OCI-LY1 (cell line): ENCODE results near the gene BABAM1.
A peak's percentile ranks its signal among the peaks of the same experiment; 100 is the strongest.

ENCODE experiments used
- H2AFZ ChIP-seq: fragments of 200-600 bp; sonication (generic), shearing (Covaris generic); 2 replicates; pipeline ENCODE4 v1.6.0; 2014; ENCODE audit warnings: antibody characterized with exemption, mild to moderate bottlenecking, low read length
- H3F3A ChIP-seq: fragments of 200-600 bp; sonication (generic), shearing (Covaris generic); 2 replicates; pipeline ENCODE4 v1.6.0; 2014; ENCODE audit warnings: mild to moderate bottlenecking, antibody characterized with exemption, low read length, moderate library complexity; ENCODE audit not compliant: insufficient read depth
- H3K27ac ChIP-seq: fragments of 200-600 bp; sonication (generic); 2 replicates; pipeline ENCODE4 v1.5.1; 2014; ENCODE audit warnings: low read length, mixed run types, mild to moderate bottlenecking, low read depth; ENCODE audit not compliant: poor library complexity, severe bottlenecking
- H3K27me3 ChIP-seq: fragments of 200-600 bp; sonication (generic); 2 replicates; pipeline ENCODE4 v1.6.0; 2014; ENCODE audit warnings: antibody characterized with exemption, mild to moderate bottlenecking, low read length, moderate library complexity; ENCODE audit not compliant: insufficient read depth
- H3K36me3 ChIP-seq: fragments of 200-600 bp; sonication (generic); 2 replicates; pipeline ENCODE4 v1.6.1; 2014; ENCODE audit warnings: mild to moderate bottlenecking, antibody characterized with exemption, low read length, moderate library complexity, mixed read lengths; ENCODE audit not compliant: insufficient read depth
- H3K4me1 ChIP-seq: fragments of 200-600 bp; sonication (generic); 2 replicates; pipeline ENCODE4 v1.5.1; 2014; ENCODE audit warnings: mild to moderate bottlenecking, low read length, moderate library complexity; ENCODE audit not compliant: insufficient read depth, severe bottlenecking
- H3K4me2 ChIP-seq: fragments of 200-600 bp; sonication (generic), shearing (Covaris generic); 2 replicates; pipeline ENCODE4 v1.6.1; 2014; ENCODE audit warnings: low read length
- H3K4me3 ChIP-seq: fragments of 200-600 bp; sonication (generic); 2 replicates; pipeline ENCODE4 v1.5.1; 2014; ENCODE audit warnings: low read length, low read depth, mild to moderate bottlenecking, mixed read lengths; ENCODE audit not compliant: poor library complexity, severe bottlenecking
- H3K79me2 ChIP-seq: fragments of 200-600 bp; shearing (Covaris generic); 2 replicates; pipeline ENCODE4 v1.6.1; 2016; ENCODE audit warnings: mixed run types, low read length, mixed read lengths; ENCODE audit not compliant: insufficient read depth
- H3K9ac ChIP-seq: fragments of 200-600 bp; sonication (generic), shearing (Covaris generic); 2 replicates; pipeline ENCODE4 v1.6.1; 2014; ENCODE audit warnings: mild to moderate bottlenecking, low read length, mixed read lengths
- H3K9me2 ChIP-seq: fragments of 200-600 bp; sonication (generic), shearing (Covaris generic); 2 replicates; pipeline ENCODE4 v1.6.1; 2014; ENCODE audit warnings: low read depth, mild to moderate bottlenecking, low read length, mixed read lengths
- H3K9me3 ChIP-seq: fragments of 200-600 bp; shearing (Covaris generic); 2 replicates; pipeline ENCODE4 v1.6.1; 2014; ENCODE audit warnings: low read length, mixed read lengths
- H4K20me1 ChIP-seq: fragments of 200-600 bp; sonication (generic), shearing (Covaris generic); 2 replicates; pipeline ENCODE4 v1.6.0; 2016; ENCODE audit warnings: mild to moderate bottlenecking, low read length; ENCODE audit not compliant: insufficient read depth
- CTCF ChIP-seq: fragments of 200-600 bp; sonication (generic), shearing (Covaris generic); IDR thresholded peaks from 2 replicates; pipeline ENCODE4 v1.5.1; 2017; ENCODE audit warnings: mild to moderate bottlenecking, antibody characterized with exemption, low read length, moderate library complexity, mixed read lengths
- EZH2 ChIP-seq: fragments of 200-600 bp; sonication (generic), shearing (Covaris generic); IDR thresholded peaks from 2 replicates; pipeline ENCODE4 v1.8.0; 2017; ENCODE audit warnings: borderline replicate concordance, mixed run types, mild to moderate bottlenecking, antibody characterized with exemption, low read length, moderate library complexity, mixed read lengths

Gene BABAM1

GRCh38 chr19:17259934-17260333 is 7.3 kb upstream of the BABAM1 start:
- Histone ChIP-seq H3K36me3 (no peaks in the 10 kb centered on the region), H3K4me2 (no peak overlapping the region)
- TF ChIP-seq CTCF (no peak), EZH2 (no peak)

DNA sequence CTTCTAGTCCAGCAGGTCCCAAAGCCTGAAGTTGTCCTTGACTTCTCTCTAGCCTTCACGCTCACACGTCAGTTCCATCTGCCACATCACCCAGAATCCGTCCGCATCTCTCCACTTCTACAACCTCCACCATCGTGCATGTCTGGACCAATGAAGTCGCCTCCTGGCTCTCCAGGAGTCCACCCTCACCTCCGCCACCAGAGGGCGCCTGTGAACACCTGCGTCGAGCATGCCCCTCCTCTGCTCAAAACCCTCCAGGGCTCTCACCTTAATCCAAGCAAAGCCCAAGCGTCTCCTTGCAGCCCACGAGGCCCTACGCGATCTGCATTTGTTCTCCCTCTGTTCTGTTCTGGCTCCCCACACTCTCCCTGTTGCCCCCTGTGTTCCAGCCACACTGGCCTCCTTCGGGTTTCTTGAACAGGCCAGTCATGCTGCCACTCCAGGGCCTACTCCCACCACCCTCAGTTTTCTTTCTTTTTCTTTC is 6.4 kb upstream of the BABAM1 start:
- H3K27ac ChIP-seq, result peak overlapping the region; percentile 62

More at GRCh38 chr19:17259934-17260333, 7.3 kb upstream of the BABAM1 start:
- Histone ChIP-seq H3K4me3 (no peak overlapping the region), H3K4me1 (peaks cover 20% of the 10 kb centered on the region), H3K27ac (no peak overlapping the region), H3K27me3 (no peaks in the 10 kb centered on the region; the same call in 1 of the 2 replicates), H3K9me3 (no peaks in the 10 kb centered on the region), H3K9me2 (no peaks in the 10 kb centered on the region), H2AFZ (no peak overlapping the region), H4K20me1 (no peaks in the 10 kb centered on the region), H3K9ac (no peak overlapping the region), H3F3A (no peaks in the 10 kb centered on the region), H3K79me2 (no peaks in the 10 kb centered on the region)

GRCh38 chr19:17262557-17262956 is 4.7 kb upstream of the BABAM1 start:
- H3K27me3 ChIP-seq, result no peaks in the 10 kb centered on the region

More for the DNA sequence above, 6.4 kb upstream of the BABAM1 start:
- Histone ChIP-seq H2AFZ (no peak overlapping the region), H3K9me2 (no peaks in the 10 kb centered on the region), H3K36me3 (no peaks in the 10 kb centered on the region), H3K9me3 (no peaks in the 10 kb centered on the region), H3K4me2 (no peak overlapping the region), H3K9ac (peak overlapping the region; percentile 36; the same call in 1 of the 2 replicates), H3K4me1 (peaks cover 30% of the 10 kb centered on the region), H3K4me3 (no peak overlapping the region), H3F3A (no peaks in the 10 kb centered on the region), H4K20me1 (no peaks in the 10 kb centered on the region), H3K27me3 (no peaks in the 10 kb centered on the region; the same call in 1 of the 2 replicates), H3K79me2 (no peaks in the 10 kb centered on the region)
- TF ChIP-seq CTCF, result peak; percentile 94
- TF ChIP-seq EZH2, result no peak

More at GRCh38 chr19:17262557-17262956, 4.7 kb upstream of the BABAM1 start:
- no peaks in the 10 kb centered on the region for H3K9me2 ChIP-seq
- no peaks in the 10 kb centered on the region for H4K20me1 ChIP-seq
- H3K36me3 ChIP-seq, result no peaks in the 10 kb centered on the region
- H3K27ac ChIP-seq, result no peak overlapping the region
- H3K4me3 ChIP-seq, result no peak overlapping the region
- no peak overlapping the region for H2AFZ ChIP-seq
- H3K9ac ChIP-seq, result no peak overlapping the region
- H3K4me1 ChIP-seq, result peaks cover 40% of the 10 kb centered on the region
- no peaks in the 10 kb centered on the region for H3F3A ChIP-seq
- H3K4me2 ChIP-seq, result no peak overlapping the region
- H3K9me3 ChIP-seq, result no peaks in the 10 kb centered on the region
- H3K79me2 ChIP-seq, result 0 out of 2 replicates have a peak, but pooled peaks cover under 1% of the 10 kb centered on the region
- no peak for TF ChIP-seq CTCF
- TF ChIP-seq EZH2, result no peak
